ENCODE measurements around the gene RAVER1.

Gene RAVER1

GRCh38 chr19:10285393-10285792 is 47.9 kb downstream of the RAVER1 start:
- H3K4me3 ChIP-seq (ENCODE audit: low read length, poor library complexity, severe bottlenecking): no peak overlapping the region
- H3K36me3 ChIP-seq (ENCODE audit: insufficient read depth, low read length): peaks cover 17% of the 10 kb centered on the region; the same call in 1 of the 2 replicates
- no peaks in the 10 kb centered on the region for H3K9me2 ChIP-seq (replicated peaks; ENCODE audit: low read depth, low read length)
- no peak overlapping the region for H3K9ac ChIP-seq (ENCODE audit: low read depth, low read length, poor library complexity, severe bottlenecking)
- H3K9me3 ChIP-seq (ENCODE audit: insufficient read depth, low read depth, low read length): no peaks in the 10 kb centered on the region
- no peak overlapping the region for H3K4me2 ChIP-seq (ENCODE audit: low read depth, low read length, poor library complexity, severe bottlenecking)
- H3K4me1 ChIP-seq (ENCODE audit: insufficient read depth, low read length, poor library complexity, severe bottlenecking): peaks cover 30% of the 10 kb centered on the region
- no peaks in the 10 kb centered on the region for H3K79me2 ChIP-seq (ENCODE audit: insufficient read depth, low read length)
- H4K20me1 ChIP-seq (ENCODE audit: insufficient read depth, low read length, poor library complexity, severe bottlenecking): no peaks in the 10 kb centered on the region
- no peak overlapping the region for H2AFZ ChIP-seq (ENCODE audit: low read length)
- no peaks in the 10 kb centered on the region for H3K27me3 ChIP-seq (ENCODE audit: insufficient read depth, low read length, poor library complexity, severe bottlenecking)
- TF ChIP-seq CTCF (conservative IDR thresholded peaks at IDR 0.05; ENCODE audit: low read length) (no peak), EZH2phosphoT487 (IDR thresholded peaks at IDR 0.05; ENCODE audit: borderline replicate concordance) (no peak)
- no peaks in the 10 kb centered on the region for H3F3A ChIP-seq (ENCODE audit: low read depth)

DNA sequence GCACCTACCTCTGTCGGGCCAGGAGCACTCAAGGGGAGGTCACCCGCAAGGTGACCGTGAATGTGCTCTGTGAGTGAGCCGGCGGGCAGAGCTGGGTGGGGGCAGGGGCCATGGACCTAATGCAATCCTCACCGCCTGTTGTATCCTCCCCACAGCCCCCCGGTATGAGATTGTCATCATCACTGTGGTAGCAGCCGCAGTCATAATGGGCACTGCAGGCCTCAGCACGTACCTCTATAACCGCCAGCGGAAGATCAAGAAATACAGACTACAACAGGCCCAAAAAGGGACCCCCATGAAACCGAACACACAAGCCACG is 48.4 kb downstream of the RAVER1 start:
- no peak overlapping the region for H3K4me3 ChIP-seq (ENCODE audit: low read length, poor library complexity, severe bottlenecking)
- H3K36me3 ChIP-seq (ENCODE audit: insufficient read depth, low read length): peaks cover 17% of the 10 kb centered on the region; the same call in 1 of the 2 replicates
- H3K4me2 ChIP-seq (ENCODE audit: low read depth, low read length, poor library complexity, severe bottlenecking): no peak overlapping the region
- H3K4me1 ChIP-seq (ENCODE audit: insufficient read depth, low read length, poor library complexity, severe bottlenecking): peaks cover 33% of the 10 kb centered on the region
- no peaks in the 10 kb centered on the region for H3K79me2 ChIP-seq (ENCODE audit: insufficient read depth, low read length)
- H3F3A ChIP-seq (ENCODE audit: low read depth): no peaks in the 10 kb centered on the region
- H3K9ac ChIP-seq (ENCODE audit: low read depth, low read length, poor library complexity, severe bottlenecking): no peak overlapping the region
- H2AFZ ChIP-seq (ENCODE audit: low read length): no peak overlapping the region
- no peaks in the 10 kb centered on the region for H3K9me2 ChIP-seq (replicated peaks; ENCODE audit: low read depth, low read length)
- no peaks in the 10 kb centered on the region for H3K27me3 ChIP-seq (ENCODE audit: insufficient read depth, low read length, poor library complexity, severe bottlenecking)
- TF ChIP-seq EZH2phosphoT487 (IDR thresholded peaks at IDR 0.05; ENCODE audit: borderline replicate concordance) (no peak), CTCF (conservative IDR thresholded peaks at IDR 0.05; ENCODE audit: low read length) (no peak)
- no peaks in the 10 kb centered on the region for H3K9me3 ChIP-seq (ENCODE audit: insufficient read depth, low read depth, low read length)
- H4K20me1 ChIP-seq (ENCODE audit: insufficient read depth, low read length, poor library complexity, severe bottlenecking): peaks cover 2% of the 10 kb centered on the region

- H3K9me3 ChIP-seq (ENCODE audit: insufficient read depth, low read depth, low read length): no peaks in the 10 kb centered on the region
- H3K36me3 ChIP-seq (ENCODE audit: insufficient read depth, low read length): peaks cover 17% of the 10 kb centered on the region; the same call in 1 of the 2 replicates
- no peaks in the 10 kb centered on the region for H3K79me2 ChIP-seq (ENCODE audit: insufficient read depth, low read length)
- H3K9ac ChIP-seq (ENCODE audit: low read depth, low read length, poor library complexity, severe bottlenecking): no peak overlapping the region
- no peak overlapping the region for H3K4me3 ChIP-seq (ENCODE audit: low read length, poor library complexity, severe bottlenecking)
- no peak for TF ChIP-seq CTCF (conservative IDR thresholded peaks at IDR 0.05; ENCODE audit: low read length)
- no peak for TF ChIP-seq EZH2phosphoT487 (IDR thresholded peaks at IDR 0.05; ENCODE audit: borderline replicate concordance)
- H3K4me1 ChIP-seq (ENCODE audit: insufficient read depth, low read length, poor library complexity, severe bottlenecking): peaks cover 36% of the 10 kb centered on the region
- H3K9me2 ChIP-seq (replicated peaks; ENCODE audit: low read depth, low read length): no peaks in the 10 kb centered on the region
- H2AFZ ChIP-seq (ENCODE audit: low read length): no peak overlapping the region
- H3K4me2 ChIP-seq (ENCODE audit: low read depth, low read length, poor library complexity, severe bottlenecking): no peak overlapping the region
- H4K20me1 ChIP-seq (ENCODE audit: insufficient read depth, low read length, poor library complexity, severe bottlenecking): peaks cover 3% of the 10 kb centered on the region
- no peaks in the 10 kb centered on the region for H3K27me3 ChIP-seq (ENCODE audit: insufficient read depth, low read length, poor library complexity, severe bottlenecking)
- H3F3A ChIP-seq (ENCODE audit: low read depth): no peaks in the 10 kb centered on the region
These were observed 49.0 kb downstream of the RAVER1 start for GRCh38 chr19:10284065-10284959.

Measured in Loucy (cell line).